D721Med (cell line): ENCODE measurements around the gene CASP8AP2.

Source experiments
- DNase-seq: peaks from one replicate; pipeline ENCODE4 v3.0.0; 2011; ENCODE audit warnings: low spot score; ENCODE audit not compliant: insufficient read length
- FAIRE-seq: peaks from 2 replicates; lab custom pipeline; 2011; peaks lifted over from hg19 to GRCh38; lab: Jason Lieb, UNC
- TF ChIP-seq, protein P1 (sequence below): IDR thresholded peaks from 2 replicates; pipeline ENCODE4 v1.5.1; 2012; ENCODE audit warnings: mild to moderate bottlenecking, control low read depth; ENCODE audit not compliant: insufficient read depth; ENCODE audit errors: missing control alignments

Gene CASP8AP2

GRCh38 chr6:89910902-89911240 is 81.2 kb downstream of the CASP8AP2 start:
- TF ChIP-seq, protein P1, sequence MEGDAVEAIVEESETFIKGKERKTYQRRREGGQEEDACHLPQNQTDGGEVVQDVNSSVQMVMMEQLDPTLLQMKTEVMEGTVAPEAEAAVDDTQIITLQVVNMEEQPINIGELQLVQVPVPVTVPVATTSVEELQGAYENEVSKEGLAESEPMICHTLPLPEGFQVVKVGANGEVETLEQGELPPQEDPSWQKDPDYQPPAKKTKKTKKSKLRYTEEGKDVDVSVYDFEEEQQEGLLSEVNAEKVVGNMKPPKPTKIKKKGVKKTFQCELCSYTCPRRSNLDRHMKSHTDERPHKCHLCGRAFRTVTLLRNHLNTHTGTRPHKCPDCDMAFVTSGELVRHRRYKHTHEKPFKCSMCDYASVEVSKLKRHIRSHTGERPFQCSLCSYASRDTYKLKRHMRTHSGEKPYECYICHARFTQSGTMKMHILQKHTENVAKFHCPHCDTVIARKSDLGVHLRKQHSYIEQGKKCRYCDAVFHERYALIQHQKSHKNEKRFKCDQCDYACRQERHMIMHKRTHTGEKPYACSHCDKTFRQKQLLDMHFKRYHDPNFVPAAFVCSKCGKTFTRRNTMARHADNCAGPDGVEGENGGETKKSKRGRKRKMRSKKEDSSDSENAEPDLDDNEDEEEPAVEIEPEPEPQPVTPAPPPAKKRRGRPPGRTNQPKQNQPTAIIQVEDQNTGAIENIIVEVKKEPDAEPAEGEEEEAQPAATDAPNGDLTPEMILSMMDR, result no peak
- FAIRE-seq, result no peak
- no peak for DNase-seq

DNA sequence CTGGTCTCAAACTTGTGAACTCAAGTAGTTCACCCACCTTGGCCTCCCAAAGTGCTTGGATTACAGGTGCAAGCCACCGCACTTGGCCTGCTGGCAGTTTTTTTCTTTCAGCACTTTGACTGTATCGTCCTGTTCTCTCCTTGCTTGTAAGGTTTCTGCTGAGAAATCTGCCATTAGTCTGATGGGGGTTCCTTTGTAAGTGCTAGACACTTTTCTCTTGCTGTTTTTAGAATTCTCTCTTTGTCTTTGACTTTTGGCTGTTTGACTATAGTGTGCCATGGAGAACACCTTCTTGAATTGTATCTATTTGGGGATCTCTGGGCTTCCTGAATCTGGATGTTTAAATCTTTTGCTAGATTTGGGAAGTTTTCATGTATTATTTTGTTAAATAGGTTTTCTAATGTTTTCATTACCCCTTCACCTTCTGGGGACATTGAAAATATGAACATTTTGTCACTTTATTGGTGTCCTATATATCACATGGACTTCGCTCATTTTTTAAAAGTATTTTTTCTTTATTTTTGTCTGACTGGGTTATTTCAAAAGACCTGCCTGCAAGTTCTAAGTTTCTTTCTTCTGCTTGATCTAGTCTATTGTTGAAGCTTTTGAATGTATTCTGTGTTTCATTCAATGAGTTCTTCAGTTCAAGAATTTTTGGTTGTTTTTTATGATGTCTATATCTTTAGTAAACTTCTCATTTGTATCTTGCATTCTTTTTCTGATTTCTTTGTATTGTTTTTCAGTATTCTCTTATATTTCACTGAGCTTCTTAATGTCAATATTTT is 86.6 kb downstream of the CASP8AP2 start:
- TF ChIP-seq, protein P1, result no peak
- FAIRE-seq, result no peak
- DNase-seq, result no peak

DNA sequence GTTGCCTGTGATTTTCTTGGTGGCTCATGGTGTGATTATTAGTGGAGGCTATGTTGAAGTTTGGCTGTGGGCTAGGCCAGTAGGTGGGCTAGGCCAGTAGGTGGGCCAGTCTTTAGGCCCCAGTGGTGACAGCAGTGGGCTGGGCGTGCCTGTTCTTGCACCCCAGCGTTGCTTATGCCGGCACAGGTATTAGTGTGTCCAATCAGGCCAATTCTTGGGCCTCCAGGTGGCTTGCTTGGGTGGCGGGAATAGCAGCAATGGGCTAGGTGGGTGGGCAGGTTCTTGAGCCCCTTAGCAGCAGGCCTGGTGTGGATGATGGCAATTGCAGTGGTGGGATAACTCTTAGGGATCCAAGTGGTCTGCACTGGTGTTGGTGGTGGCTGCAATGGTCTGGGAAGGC is 87.5 kb downstream of the CASP8AP2 start:
- DNase-seq (no peak), FAIRE-seq (no peak)
- TF ChIP-seq, protein P1, result no peak

- FAIRE-seq, result no peak
- DNase-seq, result no peak
- TF ChIP-seq, protein P1, result no peak
Observed at GRCh38 chr6:89917801-89918366, 88.2 kb downstream of the CASP8AP2 start.
